Measurements from ENCODE around the gene KIF18B. TPM values are rescaled to one million over a fixed set of nuclear protein-coding genes. Genes with fewer than 3 reads are reported as not detected.
A peak's percentile ranks its signal among the peaks of the same experiment; 100 is the strongest.

KIF18B gene
- total and polyA plus RNA-seq, 12 donors = 0.20 to 1.6 (median 0.72) TPM; not detected in 1

DNA sequence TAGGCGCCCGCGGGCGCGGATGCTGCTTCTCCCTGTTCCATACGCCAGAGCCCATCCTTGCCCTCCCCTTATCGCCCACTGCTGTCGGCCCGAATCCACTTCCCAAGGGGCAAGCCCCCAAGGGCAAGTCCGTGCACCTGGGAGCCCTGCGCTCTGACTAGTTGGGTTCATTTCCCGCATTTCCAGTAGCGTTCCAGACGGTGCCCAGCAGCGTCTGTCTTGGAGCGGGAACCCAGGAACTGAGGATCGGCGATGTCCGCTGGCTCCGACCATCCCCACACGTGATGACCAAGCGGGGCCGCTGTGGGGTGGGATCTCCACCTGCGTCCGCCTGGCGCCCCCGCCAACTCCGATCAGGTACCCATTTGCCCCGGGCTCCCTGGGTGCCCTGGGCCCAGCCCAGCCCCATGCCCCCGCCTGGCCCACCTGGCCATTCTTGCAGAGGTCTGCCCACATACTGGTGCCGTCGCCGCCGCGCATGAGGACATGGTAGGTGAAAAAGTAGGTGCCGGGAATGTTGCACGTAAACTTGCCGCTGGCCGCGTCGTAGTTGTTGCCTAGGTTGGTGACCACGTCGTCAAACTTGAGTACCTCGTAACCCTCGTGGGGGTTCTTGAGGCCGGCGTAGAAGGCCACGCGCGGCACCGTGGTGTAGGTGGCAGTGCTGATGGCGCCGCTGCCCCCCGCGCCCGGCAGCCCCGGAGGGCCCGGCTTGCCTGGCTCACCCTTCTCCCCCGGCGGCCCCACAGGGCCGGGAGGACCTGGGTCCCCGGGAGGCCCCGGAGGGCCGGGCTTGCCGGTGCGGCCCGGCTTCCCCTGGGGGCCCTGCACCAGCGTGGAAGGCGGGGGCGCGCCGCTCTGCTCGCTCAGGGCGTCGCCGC is 19.7 kb upstream of the KIF18B start:
- peak overlapping the region in 1 of 4 donors; percentile 56 for H3K4me3 ChIP-seq
- DNase-seq = no peak
- peaks cover 0 to 19% of the 10 kb centered on the region in 2 donors for H3K4me1 ChIP-seq (replicated peaks in 1 of 2)
- no peaks in the 10 kb centered on the region for H3K9me3 ChIP-seq (replicated peaks in 1 of 3)
- peaks cover 56% of the 10 kb centered on the region for H3K27me3 ChIP-seq
- H3K27ac ChIP-seq = no peak overlapping the region
- intact Hi-C loops (cut with DNase I) = no loop called here
- H3K36me3 ChIP-seq (replicated peaks in 1 of 2) = no peaks in the 10 kb centered on the region
- TF ChIP-seq POLR2A (IDR thresholded peaks at IDR 0.05) = no peak
- TF ChIP-seq, protein P1, sequence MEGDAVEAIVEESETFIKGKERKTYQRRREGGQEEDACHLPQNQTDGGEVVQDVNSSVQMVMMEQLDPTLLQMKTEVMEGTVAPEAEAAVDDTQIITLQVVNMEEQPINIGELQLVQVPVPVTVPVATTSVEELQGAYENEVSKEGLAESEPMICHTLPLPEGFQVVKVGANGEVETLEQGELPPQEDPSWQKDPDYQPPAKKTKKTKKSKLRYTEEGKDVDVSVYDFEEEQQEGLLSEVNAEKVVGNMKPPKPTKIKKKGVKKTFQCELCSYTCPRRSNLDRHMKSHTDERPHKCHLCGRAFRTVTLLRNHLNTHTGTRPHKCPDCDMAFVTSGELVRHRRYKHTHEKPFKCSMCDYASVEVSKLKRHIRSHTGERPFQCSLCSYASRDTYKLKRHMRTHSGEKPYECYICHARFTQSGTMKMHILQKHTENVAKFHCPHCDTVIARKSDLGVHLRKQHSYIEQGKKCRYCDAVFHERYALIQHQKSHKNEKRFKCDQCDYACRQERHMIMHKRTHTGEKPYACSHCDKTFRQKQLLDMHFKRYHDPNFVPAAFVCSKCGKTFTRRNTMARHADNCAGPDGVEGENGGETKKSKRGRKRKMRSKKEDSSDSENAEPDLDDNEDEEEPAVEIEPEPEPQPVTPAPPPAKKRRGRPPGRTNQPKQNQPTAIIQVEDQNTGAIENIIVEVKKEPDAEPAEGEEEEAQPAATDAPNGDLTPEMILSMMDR (IDR thresholded peaks at IDR 0.05) = no peak
- 2 to 5% (median 3%) methylated on average over 9 to 76 of the region's 76 CpGs for WGBS, 4 donors

DNA sequence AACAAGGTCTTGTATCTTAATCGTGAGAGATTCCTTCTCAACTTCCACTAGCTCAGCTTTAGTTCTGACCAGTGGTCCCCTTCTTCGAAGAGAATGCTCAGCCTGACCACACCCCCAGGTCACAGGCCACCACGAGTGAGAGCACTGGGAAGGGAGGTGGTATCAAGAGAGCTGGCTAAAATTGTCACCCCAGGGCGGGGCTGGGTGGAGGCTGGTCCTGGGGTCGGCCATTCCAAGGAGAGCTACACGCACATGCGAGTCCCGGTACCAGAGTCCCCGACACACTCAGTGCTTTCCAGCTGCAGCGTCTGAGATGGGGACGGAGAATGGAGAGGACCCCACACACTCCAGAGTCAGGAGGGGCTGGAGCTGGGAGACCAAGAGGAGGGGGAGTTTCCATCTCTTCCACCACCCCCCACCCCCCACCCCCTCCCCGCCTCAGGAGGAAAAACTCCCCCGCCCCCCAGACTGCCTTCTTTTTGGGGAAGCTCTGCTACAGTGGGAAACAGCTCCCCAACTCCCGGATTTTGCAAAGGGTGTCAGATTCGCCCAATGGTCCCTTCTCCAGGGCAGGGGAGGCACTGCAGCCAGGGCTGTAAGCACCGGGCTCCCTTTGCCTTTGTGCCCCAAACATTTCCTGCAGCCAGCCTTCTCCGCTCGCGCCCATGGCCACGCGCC is 18.9 kb upstream of the KIF18B start:
- DNase-seq = no peak
- intact Hi-C loops (cut with DNase I) = no loop called here
- Histone ChIP-seq H3K27ac (no peak overlapping the region), H3K4me1 (replicated peaks in 1 of 2) (peaks cover 0 to 19% of the 10 kb centered on the region in 2 donors), H3K4me3 (no peak overlapping the region), H3K36me3 (replicated peaks in 1 of 2) (no peaks in the 10 kb centered on the region), H3K9me3 (replicated peaks in 1 of 3) (no peaks in the 10 kb centered on the region), H3K27me3 (peaks cover 56% of the 10 kb centered on the region)
- no peak for TF ChIP-seq POLR2A (IDR thresholded peaks at IDR 0.05)
- TF ChIP-seq, protein P1 (IDR thresholded peaks at IDR 0.05) = no peak
- 6 to 14% (median 10%) methylated on average over 3 to 21 of the region's 21 CpGs for WGBS, 4 donors

DNA sequence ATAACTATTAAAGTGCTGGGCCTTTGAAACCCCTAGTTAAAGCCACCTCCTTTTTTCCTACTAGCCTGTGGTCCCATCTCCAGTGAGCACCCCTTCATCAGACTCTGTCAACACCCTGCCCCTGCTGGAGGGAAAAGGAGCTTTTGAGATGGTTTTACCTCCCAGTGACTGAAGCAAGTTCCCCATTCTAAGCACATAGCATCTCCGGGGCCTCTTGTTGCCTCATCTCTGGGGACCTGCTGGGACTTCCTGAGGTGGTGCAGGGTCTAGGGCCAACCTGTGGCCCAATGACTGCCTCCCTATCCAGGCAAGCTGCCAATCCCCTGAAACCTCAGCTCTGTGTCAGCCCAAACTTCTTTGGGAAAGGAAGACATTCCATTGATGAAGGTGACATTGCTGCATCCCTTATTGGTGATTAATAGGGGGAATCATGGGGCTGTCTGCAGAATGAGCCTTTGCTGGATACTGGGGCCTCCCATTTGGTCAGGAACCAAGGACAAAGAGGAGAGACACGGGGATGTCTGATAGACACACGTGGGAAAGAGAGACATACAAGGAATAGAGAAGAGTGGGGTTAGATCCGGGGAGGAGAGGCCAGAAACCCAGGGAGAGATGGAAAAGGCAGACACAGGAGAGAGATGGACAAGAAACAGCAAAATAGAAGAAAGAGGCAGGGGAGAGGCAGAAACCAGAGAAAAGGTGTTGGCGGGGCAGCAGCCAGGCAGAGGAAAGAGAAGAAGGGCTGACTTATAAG is 18.1 kb upstream of the KIF18B start:
- Histone ChIP-seq H3K27me3 (peaks cover 61% of the 10 kb centered on the region), H3K4me3 (no peak overlapping the region), H3K9me3 (replicated peaks in 1 of 3) (no peaks in the 10 kb centered on the region), H3K4me1 (replicated peaks in 1 of 2) (peaks cover 0 to 19% of the 10 kb centered on the region in 2 donors), H3K27ac (no peak overlapping the region), H3K36me3 (replicated peaks in 1 of 2) (no peaks in the 10 kb centered on the region)
- intact Hi-C loops (cut with DNase I) = no loop called here
- TF ChIP-seq, protein P1 (IDR thresholded peaks at IDR 0.05) = no peak
- no peak for TF ChIP-seq POLR2A (IDR thresholded peaks at IDR 0.05)
- 51 to 59% (median 58%) methylated on average over 5 of the region's 5 CpGs for WGBS, 4 donors
- no peak for DNase-seq

DNA sequence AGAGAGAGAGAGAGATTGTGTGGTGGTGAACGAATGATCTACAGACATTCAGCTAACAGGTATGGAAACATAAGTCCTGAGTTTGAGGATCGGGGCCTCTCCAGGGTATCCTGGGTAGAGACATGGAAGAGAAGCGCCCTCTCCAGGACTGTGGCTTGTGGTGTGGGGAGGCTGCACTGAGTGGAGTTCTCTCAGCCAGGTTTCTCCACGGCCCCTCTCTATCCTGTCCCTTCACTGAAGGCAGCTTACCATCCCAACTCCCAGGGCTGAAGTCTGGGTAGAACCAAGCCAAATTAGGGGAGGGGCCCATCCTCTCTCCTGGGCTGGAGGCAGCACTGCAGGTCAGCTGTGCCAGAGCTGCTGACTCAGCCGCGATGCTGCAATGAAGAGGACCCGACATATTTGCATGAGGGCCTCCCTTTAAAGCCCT is 14.4 kb upstream of the KIF18B start:
- DNase-seq = no peak
- Histone ChIP-seq H3K36me3 (replicated peaks in 1 of 2) (no peaks in the 10 kb centered on the region), H3K27ac (no peak overlapping the region), H3K4me3 (no peak overlapping the region), H3K9me3 (replicated peaks in 1 of 3) (no peaks in the 10 kb centered on the region), H3K4me1 (replicated peaks in 1 of 2) (peaks cover 0 to 2% of the 10 kb centered on the region in 2 donors), H3K27me3 (peaks cover 39% of the 10 kb centered on the region)
- TF ChIP-seq POLR2A (IDR thresholded peaks at IDR 0.05) = no peak
- TF ChIP-seq, protein P1 (IDR thresholded peaks at IDR 0.05) = no peak
- intact Hi-C loops (cut with DNase I) = no loop called here
- WGBS, 4 donors = 66 to 77% (median 70%) methylated on average over 6 to 7 of the region's 7 CpGs
